ENCODE data around the gene PDIK1L.

The PDIK1L gene

DNA sequence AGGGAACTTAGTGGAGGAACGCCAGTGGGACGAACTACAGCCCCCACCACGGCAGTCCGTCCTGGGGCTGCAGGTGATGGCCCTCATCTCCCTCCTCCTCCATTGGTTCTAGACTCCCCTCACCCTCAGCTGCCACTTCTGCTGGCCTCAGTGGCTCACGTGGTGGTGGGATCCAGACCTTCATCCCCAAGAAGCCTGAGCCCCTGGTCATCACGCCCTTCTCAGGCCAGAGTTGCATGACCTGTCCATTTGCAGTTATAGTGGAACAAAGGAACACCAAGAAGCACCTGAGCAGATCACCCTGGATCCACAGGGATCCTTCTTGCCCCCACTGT is 34.3 kb downstream of the PDIK1L start:
- ChIA-PET POLR2A (ENCODE audit: low non-redundant PET) (no interaction called here), CTCF (interaction anchor here (0.8 to 2.8 kb wide), 8 partner anchors 9 to 104 kb away, joined by 3 to 41 read pairs (median 6); partner anchors contain the start of genes CEP85 and SLC30A2)
- DNase-seq (ENCODE audit: low spot score) = no peak
- TF ChIP-seq, protein P1, sequence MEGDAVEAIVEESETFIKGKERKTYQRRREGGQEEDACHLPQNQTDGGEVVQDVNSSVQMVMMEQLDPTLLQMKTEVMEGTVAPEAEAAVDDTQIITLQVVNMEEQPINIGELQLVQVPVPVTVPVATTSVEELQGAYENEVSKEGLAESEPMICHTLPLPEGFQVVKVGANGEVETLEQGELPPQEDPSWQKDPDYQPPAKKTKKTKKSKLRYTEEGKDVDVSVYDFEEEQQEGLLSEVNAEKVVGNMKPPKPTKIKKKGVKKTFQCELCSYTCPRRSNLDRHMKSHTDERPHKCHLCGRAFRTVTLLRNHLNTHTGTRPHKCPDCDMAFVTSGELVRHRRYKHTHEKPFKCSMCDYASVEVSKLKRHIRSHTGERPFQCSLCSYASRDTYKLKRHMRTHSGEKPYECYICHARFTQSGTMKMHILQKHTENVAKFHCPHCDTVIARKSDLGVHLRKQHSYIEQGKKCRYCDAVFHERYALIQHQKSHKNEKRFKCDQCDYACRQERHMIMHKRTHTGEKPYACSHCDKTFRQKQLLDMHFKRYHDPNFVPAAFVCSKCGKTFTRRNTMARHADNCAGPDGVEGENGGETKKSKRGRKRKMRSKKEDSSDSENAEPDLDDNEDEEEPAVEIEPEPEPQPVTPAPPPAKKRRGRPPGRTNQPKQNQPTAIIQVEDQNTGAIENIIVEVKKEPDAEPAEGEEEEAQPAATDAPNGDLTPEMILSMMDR (conservative IDR thresholded peaks at IDR 0.05; ENCODE audit: low read depth) = no peak
- H3K27ac ChIP-seq = no peak overlapping the region

DNA sequence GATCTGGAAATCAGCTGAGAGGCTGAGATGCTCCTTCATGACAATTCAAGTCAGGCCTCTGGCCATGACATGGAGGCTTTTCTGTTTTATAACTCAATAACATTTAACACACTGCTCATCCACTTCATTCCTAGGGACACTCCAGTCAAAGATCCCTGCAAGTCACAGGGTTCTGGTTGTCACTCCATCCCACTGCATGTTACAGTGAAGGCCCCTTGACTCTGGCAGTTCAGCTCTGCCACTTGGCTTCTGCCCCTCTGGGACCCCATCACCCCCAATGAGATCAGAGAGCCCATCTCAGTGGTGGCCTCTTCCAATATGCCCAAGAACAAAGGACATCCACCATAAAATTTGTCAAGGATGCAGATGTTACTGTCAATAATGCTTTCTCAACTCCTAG is 37.3 kb downstream of the PDIK1L start:
- DNase-seq (ENCODE audit: low spot score) = no peak
- TF ChIP-seq, protein P1 (conservative IDR thresholded peaks at IDR 0.05; ENCODE audit: low read depth) = no peak
- ChIA-PET CTCF (no interaction called here), POLR2A (ENCODE audit: low non-redundant PET) (no interaction called here)
- H3K27ac ChIP-seq = no peak overlapping the region

DNA sequence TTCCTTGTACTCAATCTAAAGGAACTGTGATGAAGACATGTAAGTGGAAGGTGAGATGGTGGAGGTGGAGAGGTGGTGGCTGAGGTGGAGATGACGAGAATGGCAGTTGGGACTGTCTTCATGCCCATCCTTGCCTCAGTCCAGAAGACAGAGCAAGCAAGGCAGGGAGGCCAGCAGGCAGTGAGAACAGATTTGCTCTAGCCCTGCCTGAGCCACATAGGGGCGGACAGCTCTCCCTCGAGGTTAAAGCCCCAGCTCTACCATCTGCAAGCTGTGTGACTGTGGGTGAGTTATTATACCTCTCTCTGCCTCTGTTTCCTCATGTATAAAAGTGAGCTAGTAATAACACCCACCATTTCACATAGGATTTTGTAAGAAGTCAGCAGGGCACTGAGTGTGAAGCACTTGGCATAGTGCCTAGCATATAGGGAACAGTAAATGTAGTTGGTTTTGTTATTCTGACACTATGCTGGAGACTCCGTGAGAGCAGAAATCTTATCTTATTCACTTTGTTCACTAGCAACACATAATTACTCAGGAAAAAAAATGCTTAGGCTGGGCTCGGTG is 42.4 kb downstream of the PDIK1L start:
- ChIA-PET POLR2A (ENCODE audit: low non-redundant PET) (no interaction called here), CTCF (interaction anchor here (1.1 to 1.7 kb wide), 2 partner anchors 9 to 37 kb away, joined by 3 to 8 read pairs; partner anchors contain the start of gene CATSPER4)
- TF ChIP-seq, protein P1 (conservative IDR thresholded peaks at IDR 0.05; ENCODE audit: low read depth) = no peak
- no peak for DNase-seq (ENCODE audit: low spot score)
- no peak overlapping the region for H3K27ac ChIP-seq

DNA sequence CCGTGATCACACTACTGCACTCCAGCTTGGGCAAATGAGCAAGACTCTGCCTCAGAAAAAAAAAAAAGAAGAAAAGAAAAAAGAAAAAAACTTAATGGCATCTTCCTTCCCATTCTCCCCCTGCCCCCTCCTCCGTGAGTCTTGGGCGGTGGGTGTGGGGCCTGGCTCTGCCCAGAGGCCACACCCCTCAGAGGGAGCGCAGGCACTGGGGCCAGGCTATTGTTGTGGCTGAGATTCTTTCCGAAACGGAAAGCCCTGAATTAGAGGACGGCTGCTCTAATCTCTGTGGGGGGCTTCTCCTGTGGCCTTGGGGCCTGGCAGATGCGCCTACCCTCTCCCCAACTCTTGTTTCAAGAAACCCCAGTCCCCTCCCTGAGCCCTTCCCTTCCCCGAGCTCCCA is 43.1 kb downstream of the PDIK1L start:
- ChIA-PET POLR2A (ENCODE audit: low non-redundant PET) (no interaction called here), CTCF (interaction anchor here (1.1 to 1.7 kb wide), 2 partner anchors 10 to 36 kb away, joined by 3 to 8 read pairs; partner anchors contain the start of gene CATSPER4)
- no peak for DNase-seq (ENCODE audit: low spot score)
- H3K27ac ChIP-seq = no peak overlapping the region
- TF ChIP-seq, protein P1 (conservative IDR thresholded peaks at IDR 0.05; ENCODE audit: low read depth) = no peak

DNA sequence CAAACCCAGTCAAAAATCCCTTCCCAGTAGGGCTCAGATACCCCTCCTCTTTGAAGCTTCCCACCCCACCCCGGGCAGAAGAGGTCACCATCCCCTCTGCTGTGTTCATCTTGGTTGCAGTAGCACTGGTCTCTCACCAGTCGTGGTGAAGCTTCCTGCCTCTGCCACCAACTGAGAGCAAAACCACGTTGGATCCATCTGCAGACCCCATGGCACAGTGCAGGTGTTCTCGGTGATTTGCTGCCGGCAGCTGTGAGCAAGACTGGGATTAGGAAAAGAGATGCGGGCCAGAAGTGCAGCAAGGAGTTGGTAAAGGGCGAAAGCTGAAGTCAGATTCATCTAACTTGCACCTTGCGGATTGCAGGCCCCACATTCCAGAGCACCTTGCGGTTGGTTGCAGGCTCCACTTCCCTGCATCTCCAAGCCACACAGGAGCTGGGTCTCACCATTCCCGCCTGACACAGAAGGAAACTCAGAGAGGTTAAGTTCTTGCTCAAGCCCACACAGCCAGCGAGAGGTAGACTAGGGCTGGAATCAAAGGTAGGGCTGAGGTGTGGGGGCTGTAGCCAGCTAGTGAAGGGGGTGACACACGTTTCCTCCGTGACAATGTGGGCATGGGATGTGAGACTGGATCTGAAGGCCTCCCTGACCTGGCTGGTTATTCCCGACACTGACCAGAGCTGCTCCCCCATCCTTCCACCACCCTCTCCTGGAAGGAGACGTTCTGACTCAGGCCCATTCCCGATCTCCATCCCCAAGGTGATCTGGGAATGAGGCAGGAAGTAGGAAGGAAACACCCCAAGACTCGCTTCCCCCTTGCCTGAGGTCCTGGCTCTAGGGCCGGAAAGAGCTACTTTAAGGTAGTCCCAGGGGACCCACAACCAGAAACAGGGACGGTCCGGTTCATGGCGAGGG is 44.0 kb downstream of the PDIK1L start:
- DNase-seq (ENCODE audit: low spot score) = no peak
- H3K27ac ChIP-seq = no peak overlapping the region
- TF ChIP-seq, protein P1 (conservative IDR thresholded peaks at IDR 0.05; ENCODE audit: low read depth) = no peak
- ChIA-PET POLR2A (ENCODE audit: low non-redundant PET) (no interaction called here), CTCF (interaction anchor here (0.5 to 1.7 kb wide), 4 partner anchors 10 to 641 kb away, joined by 4 to 8 read pairs (median 5); no protein-coding TSS in a partner anchor)

DNA sequence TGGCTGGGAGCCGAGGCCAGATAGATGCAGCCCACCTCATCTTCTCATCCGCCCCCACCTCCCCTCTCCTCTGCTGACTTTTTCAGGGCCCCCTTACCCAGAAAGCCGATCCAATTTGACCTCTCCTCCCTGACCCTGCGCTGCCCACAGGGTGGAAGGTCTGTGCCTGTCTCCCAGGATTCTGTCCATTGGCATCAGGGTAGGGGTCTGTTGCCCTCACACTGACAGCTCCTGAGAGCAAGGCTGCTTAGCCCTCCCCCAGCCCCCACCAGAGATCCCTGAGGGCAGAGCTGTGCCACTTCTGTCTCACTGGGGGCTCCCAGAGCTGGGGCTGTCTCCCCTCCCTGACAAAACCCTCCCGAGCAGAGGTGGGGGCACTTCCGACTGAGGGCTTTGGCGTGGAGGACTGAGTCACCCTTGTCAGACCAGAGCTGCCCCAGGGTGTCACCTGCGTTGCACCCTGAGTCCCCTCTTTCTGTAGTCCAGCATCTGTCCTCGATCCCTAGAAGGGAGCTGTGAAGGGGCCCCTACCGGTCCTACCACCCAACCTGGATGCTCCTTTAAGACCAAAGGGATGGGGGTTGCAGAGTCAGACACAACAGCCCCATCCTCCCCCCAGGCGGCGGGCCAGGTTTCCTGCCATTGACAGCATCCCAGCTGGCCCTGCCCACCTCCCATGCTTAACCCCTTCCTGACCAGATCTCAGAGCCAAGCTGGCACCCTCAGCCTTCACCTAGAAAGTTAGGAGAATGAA is 44.8 kb downstream of the PDIK1L start:
- TF ChIP-seq, protein P1 (conservative IDR thresholded peaks at IDR 0.05; ENCODE audit: low read depth) = no peak
- POLR2A ChIA-PET (ENCODE audit: low non-redundant PET) = no interaction called here
- no peak for DNase-seq (ENCODE audit: low spot score)
- no peak overlapping the region for H3K27ac ChIP-seq
- CTCF ChIA-PET = interaction anchor here (1.3 to 1.4 kb wide), 2 partner anchors 12 to 120 kb away, joined by 5 read pairs; no protein-coding TSS in a partner anchor

Data from RWPE1 (cell line).